CD4-positive, alpha-beta T cell treated with Interleukin-1 beta for 1 hour (primary cell): Measurements from ENCODE around the gene HEXIM2.

Source experiments
- DNase-seq, 2 donors: peaks; one replicate each; pipeline ENCODE4 v3.0.0-alpha.2; 2020 to 2022

Gene HEXIM2

DNA sequence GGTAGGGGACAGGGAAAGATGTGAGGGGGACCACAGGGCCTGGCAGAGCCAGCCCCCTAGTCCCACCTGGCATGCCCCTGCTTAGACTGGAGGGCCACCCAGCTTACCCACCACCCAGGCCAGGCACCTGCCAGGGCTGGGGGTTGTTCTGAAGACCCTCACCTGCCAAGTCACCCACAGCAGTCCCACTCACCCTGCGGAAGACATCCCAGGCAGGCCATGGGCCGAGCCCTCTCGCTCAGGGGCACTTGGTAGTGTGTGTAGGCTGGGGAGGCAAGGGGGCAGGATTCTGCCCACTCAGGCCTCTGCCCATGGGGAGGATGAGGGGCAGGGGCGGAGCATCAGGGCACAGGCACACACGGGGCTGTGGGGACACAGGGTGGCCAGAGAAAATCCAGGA, 33.3 kb upstream of the HEXIM2 start:
- no peak for DNase-seq

DNA sequence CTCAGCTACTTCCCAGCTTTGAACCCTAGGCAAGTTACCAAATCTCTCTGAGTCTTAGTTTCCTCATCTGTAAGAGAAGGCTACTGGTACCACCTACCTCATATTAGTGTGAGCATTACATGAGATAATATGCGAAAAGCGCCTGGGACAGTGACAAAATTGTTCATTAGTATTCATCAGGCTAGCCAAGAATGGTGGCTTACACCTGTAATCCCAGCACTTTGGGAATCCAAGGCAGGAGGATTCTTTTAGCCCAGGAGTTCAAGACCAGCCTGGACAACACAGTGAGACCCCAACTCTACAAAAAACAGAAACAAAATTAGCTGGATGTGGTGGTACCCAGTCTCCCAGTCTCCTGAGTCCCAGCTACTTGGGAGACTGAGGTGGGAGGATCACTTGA, 32.7 kb upstream of the HEXIM2 start:
- no peak for DNase-seq

DNA sequence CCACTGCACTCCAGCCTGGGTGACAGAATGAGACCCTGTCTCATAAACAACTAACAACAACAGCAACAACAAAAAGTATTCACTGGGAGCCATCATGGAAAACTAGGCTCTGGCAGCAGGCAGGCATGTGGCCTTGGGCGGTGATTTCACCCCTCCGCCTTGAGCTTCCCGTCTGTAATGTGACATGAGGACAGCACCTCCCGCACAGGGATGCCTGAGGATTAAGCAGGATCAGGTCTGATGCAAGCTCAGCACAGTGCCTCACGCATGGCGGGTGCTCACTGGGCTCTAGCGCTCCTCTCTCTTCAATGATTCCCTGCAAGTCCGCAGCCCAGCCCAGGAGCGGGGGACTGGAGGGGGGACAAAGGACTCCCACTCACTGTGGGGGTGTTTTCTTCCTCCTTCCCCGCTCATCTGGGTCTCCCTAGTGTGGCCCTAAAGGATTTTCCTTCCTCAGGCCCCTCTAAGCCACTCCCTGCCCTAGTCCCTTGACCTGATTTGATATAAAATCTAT, 32.2 kb upstream of the HEXIM2 start:
- no peak for DNase-seq

DNA sequence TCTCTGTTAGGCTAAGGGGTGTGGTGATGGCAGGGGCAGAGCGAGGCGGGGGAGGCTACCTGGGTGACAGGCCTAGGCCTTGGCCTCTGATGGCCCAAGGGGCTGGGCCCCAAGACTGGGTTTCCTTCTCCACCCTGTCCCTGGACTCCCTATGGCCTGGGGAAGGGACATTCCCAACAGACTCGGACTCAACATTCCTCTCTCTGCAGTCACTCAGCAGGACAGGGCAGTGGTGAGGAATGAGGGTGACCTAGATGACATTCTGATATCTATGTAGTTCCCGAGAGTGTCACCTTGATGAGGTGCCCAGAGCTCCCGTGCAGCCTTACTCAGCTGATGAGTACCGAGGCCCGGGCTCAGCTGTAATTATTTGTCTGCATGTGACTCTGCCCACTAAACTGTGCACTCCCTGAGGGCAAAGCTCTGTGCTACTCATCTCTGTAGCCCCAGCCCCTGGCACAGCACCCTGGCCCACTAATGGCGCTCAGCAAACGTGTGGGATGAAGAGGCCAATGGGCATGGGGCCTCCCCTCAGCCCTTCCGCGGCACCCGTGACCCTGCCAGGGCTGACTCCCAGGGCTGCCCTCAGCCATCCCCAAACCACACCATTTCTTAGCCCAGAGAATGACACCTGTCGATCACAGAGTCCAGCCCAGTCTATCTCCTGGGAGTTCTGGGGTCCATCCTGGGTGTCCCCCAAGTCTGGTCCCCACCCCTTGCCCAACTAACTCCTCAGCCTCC, 31.6 kb upstream of the HEXIM2 start:
- DNase-seq = no peak

DNA sequence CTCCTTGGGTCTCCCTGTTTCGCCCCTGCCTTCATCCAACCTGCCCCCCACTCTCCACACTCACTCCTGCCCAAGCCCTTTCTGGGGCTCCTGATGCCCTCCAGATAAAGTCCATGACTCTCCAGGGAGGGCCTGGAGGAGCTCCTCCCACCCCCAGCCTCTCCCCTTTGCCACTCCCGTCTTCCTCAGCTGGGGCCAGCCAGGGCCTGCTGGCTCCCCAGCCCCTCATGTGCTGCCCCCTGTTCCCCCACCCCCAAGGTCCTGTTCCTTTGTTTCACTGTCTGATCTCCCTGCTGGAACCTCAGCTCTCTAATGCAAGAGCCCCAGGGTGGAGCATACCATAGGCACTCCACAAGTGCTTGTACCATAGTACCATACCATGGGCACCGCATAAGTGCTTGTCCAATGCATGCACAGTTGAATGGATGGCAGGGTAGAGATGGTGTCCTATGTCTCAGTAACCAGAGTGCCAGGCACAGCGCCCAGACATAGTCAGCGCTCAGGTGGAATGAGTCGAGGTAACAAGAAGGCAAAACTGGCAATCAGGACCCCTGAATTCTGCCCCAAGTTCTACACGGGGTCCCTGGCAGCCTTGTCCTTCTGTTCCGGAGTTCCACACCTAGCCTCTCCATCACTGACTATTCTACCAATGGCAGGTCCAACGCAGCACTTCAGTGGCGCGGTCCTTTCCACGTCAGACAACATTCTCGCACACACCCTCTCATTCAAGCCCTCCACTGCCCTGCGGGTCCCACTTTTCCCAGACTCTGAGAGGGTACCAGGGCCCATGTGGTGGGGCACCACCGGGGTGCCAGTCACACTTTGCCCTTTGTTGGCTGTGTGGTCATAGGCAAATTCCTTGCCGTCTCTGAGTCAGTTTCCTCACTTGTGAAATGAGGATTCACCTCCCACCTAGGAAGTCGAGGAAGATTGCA, 30.7 kb upstream of the HEXIM2 start:
- no peak for DNase-seq

DNA sequence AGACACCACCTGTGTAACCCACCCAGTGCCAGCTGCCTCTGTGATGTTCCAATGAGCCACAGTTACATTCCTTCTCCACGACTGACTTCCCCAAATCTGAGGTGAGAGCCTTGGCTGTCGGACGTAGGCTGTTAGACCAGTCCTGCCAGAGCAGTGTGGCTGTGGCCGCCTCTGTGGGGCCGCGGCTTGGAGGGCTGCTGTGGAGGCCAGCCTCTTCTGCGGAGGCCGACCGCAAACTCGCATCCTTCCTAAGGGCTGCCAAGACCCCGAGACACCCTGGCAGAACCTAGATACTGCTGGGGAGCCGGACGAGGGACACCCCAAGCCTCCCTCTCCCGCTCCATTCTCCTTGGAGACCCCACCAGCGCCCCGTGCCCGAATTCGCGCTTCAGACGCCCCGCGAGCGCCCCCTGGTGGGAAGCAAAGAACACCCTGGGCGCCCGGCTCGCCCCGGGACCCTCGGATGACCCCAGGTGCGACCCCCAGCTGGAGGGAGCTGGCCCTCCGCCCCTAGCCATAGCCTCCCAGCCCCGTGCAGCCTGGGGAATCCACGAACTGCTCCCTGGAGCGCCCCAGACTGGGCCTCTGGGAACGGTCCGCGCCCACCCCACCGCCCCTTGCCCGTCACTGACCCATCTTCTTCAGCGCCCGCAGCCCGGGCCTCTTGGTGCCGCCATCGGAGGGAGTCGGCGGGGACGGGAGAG, 29.9 kb upstream of the HEXIM2 start:
- DNase-seq = peak; percentile 30 to 35

DNA sequence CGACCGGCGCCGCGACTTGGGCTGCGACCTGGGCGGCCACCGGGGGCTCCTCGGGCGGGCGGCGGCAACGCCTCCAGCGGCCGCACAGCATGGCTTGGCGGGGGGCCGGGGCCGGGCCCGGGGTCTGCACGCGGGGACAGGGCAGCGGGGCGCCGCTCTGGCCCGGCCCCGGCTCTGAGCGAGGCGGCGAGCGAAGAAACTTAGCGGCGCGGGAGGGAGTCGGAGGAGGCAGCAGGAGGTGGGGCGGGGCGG, 29.4 kb upstream of the HEXIM2 start, which contains the start of gene PLCD3:
Gene PLCD3, minus strand, starts transcription at position 196 of the 252 bp plus-strand sequence. Its CDS starts 105 bp downstream, at position 91.
- DNase-seq = peak in 1 of 2 donors; percentile 73

DNA sequence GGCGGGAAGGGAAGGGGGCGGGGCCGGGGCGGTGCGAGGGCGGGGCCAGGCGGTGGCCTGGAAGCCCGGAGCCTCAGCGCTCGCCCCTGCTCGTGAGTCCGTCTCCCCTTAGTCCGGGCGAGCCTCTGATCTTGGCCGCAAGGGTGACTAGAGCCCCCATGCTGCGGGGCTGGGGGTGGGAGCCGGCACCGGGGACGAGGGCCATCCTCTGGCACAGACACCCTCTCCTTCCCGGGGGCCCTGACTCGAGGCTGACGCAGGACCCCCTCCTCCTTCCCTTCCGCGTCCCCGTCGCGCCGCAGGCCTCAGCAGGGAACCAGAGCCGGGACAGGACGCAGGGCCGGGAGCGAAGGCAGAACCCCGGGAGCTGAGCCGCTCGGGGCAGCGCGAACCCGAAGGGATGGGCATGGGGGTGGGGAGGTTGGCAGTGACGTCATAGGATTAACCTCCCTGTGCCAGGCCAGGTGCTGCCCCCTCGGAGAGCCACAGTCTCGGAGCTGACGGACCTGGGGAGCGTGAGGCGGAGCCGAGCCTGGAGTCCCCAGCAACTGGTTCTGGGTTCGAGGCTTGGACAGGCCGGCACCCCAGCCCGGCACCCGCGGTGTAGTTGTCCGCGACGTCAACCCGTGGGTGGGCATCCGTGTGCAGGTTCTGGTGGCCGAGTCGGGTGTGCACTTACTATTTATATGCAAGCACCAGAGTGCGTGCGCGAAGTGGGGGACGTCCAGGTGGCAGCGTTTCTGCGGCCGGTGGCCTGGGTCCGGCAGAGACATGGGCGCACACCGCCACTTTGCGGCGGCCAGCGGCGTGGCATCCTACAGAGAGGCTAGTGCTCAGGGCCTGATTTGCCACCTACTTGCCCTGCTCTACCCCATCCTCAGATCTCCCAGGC, 28.9 kb upstream of the HEXIM2 start:
- peak; percentile 72 to 73 for DNase-seq

DNA sequence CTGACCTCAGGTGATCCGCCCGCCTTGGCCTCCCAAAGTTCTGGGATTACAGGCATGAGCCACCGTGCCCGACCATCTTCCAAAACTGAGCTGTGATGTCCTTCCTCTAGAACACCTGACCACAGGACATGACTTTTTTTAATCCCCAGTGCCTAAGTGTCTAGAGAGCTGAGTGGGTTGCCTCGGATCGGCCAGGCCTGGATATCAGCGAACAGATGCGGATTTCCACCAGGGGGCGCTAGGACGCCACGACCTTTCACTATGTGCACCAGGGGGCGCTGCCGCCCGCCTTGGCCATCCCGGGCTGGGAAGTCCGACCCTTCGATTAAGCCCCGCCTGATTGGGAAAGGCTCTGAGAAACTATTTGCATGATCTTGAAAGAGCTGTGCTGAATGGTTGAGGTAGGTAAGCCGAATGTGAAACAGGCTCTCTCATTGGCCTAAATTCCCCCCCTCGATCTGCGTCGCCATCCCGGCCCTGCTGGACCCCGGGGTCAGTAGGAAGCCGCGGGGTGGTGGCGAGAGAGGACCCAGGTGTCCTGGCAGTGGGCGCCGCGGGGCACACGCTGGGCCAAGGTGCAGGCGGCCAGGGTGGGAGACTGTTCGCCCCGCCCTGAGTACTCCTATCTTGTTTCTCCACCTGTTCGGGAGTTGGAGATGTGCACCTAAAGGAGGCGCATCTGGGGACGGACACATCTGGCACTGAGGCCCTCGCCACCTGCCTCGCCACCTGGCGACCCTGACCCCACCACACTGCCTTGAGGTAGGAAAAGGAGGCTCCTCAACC, 26.3 kb upstream of the HEXIM2 start, which contains the start of gene ACBD4:
Gene ACBD4, plus strand, starts transcription at position 496 of the 786 bp plus-strand sequence. CDS start 458 bp downstream, outside the sequence.
- DNase-seq = peak; percentile 95 to 98

DNA sequence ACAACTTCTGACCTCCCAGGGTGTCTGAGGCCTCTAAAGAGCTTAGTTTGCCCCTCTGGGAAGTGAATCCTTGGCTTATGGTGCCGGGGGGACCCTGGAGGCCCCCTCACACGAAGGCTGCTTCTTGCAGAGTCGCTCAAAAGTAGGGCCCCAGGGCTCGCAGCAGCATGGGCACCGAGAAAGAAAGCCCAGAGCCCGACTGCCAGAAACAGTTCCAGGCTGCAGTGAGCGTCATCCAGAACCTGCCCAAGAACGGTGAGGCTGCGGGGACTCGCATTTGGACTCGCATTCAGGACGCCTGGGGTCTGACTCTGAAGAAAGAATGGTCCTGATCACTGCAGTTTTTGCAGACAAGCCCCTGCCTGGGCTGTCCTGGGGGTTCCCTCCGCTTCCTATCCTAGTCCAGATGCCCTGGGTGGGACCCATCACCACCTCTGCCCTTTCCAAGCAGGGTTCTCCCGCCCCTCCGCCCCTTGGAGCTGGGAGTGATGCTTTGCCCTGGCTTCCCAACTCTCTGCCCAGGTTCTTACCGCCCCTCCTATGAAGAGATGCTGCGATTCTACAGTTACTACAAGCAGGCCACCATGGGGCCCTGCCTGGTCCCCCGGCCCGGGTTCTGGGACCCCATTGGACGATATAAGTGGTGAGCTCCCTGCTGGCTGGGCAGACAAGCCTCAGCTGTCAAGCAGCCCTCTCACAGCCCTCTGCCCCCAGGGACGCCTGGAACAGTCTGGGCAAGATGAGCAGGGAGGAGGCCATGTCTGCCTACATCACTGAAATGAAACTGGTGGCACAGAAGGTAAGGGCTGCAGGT, 25.5 kb upstream of the HEXIM2 start:
- no peak for DNase-seq

DNA sequence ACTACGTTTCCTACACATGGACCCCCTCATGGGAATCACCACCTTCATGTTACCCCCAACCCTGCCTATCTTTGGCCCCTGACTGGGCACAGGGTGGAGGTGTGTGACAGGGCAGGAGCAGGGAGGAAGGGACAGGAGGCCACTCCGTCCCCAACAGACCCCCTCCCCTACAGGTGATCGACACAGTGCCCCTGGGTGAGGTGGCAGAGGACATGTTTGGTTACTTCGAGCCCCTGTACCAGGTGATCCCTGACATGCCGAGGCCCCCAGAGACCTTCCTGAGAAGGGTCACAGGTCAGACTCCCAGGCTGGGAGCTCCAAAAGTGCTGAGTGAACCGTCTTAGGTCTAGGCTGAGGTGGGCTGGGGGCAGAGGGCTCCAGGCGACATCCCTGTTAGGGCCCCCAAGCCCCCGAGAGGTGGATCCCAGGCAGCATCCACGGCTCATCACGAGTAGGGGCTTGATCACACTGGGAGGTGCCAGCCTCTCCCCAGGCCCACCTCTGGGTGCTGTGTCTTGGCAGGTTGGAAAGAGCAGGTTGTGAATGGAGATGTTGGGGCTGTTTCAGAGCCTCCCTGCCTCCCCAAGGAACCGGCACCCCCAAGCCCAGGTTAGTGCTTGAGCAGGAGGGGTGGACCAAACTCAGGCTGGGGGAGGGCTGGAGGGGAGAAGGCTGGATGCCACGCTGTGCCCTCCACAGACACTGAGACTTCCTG, 24.7 kb upstream of the HEXIM2 start:
- DNase-seq = no peak

DNA sequence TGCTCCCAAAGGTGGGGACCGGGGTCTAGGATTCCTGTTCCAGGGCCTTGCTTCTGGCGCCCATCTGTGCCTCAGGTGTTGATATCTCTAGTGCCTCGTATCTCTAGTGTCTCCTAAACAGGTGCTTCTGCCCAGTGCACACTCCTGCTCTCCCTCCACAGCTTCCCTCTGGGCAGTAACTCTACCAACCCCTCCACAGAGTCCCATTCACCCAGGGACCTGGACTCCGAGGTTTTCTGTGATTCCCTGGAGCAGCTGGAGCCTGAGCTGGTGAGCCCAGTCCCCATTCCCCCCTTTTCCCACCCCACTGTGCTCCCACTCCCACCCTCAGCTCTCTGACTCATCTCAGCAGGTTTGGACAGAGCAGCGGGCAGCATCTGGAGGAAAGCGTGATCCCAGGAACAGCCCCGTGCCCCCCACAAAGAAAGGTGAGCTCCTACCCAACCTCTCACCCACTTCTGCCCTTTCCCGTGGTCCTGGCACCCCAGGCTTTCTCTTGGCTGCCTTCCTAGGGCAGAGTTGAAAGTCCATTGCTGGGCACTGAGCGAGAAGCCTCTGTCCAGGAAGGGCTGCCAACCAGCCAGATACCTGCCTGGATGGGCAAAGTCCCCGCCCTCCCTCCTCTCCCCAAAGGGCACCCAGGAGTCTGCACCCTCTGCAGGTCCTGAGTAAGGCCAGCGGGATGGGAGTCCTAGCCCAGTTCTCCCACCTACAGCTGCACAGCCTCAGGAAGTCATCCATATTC, 23.9 kb upstream of the HEXIM2 start:
- DNase-seq = no peak

DNA sequence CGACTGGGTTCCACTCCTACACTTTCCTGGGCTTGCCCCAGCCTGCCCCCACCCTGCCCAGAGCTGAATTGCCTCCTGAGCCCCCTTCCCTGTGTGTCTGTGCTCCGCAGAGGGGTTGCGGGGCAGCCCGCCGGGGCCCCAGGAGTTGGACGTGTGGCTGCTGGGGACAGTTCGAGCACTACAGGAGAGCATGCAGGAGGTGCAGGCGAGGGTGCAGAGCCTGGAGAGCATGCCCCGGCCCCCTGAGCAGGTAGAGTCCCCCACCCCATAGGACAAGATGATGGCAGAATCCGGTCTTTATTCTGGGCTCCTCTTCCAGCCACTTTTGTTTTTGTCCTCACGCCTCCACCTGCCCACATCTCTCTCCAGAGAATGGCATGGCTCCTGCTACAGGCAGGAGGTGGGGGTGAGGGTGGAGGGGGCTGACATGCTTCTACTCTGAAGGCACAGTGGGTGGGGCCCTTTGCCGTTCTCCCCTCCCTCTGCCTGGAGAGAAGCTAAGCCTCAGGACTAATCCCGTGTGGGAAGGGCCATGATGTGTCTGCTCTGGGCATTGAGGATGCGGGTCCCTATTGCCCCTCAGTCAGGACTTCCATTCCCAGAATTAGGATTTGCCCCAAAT, 22.7 kb upstream of the HEXIM2 start:
- DNase-seq = no peak

DNA sequence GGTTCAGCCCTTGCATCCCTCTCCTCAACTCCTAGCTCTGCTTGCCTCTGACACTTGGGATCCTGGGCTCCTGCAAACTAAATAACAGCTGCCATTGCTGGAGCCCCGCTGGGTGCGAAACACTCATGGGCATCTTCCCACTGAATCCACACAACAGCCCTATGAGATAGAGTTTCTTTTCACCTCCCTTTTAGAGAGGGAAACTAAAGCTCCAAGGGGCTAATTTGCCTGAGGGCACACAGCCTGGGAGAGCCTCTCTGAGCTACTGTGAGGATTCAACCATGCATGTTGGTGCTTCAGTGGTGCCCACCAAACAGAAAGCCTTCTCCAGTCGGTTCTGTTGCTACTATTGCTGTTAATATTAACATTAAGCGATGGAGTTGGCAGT, 22.1 kb upstream of the HEXIM2 start:
- no peak for DNase-seq

DNA sequence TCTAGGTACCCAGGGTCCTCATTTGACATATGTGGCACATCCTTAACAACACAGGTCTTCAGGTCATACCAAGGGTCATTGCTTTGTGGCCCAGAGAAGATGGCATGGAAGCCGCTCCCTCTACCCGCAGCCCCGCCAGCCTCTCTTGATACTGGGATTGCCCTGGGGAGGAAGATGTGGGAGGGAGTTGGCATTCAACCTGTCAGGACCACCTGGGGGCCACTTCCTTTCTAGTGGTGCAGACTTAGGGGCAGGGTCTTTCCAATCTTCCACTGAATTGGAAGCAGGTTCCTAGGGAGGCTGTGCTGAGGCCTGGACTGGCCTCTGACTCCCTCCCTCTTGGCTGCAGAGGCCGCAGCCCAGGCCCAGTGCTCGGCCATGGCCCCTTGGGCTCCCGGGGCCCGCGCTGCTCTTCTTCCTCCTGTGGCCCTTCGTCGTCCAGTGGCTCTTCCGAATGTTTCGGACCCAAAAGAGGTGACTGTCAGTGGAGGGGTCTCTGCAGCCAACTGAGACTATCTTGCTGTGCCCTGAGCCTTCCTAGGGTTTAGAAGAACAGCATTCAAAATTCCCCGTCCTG, 18.5 kb upstream of the HEXIM2 start:
- DNase-seq = no peak

DNA sequence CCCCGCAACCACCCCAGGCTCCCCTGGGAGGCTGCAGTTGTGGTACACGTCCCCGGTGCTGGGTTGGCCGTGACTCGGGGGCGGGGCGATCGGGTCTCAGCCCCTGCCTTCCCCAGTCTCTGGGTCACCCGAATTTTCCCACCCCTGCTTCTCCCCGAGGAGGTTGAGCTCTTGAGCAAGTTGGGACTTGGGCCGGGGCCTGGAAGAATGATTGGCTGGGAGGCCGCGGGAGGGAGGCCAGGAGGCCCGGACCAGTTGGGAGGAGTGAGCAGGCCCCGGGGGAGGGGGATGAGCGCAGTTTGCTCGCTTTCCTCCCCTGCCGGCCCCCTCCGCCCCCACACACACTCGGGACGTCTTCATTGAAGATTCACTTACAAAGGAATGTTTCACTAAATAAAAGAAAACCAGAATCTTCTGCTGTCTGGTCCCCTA, 17.9 kb upstream of the HEXIM2 start:
- DNase-seq = peak in 1 of 2 donors; percentile 53

DNA sequence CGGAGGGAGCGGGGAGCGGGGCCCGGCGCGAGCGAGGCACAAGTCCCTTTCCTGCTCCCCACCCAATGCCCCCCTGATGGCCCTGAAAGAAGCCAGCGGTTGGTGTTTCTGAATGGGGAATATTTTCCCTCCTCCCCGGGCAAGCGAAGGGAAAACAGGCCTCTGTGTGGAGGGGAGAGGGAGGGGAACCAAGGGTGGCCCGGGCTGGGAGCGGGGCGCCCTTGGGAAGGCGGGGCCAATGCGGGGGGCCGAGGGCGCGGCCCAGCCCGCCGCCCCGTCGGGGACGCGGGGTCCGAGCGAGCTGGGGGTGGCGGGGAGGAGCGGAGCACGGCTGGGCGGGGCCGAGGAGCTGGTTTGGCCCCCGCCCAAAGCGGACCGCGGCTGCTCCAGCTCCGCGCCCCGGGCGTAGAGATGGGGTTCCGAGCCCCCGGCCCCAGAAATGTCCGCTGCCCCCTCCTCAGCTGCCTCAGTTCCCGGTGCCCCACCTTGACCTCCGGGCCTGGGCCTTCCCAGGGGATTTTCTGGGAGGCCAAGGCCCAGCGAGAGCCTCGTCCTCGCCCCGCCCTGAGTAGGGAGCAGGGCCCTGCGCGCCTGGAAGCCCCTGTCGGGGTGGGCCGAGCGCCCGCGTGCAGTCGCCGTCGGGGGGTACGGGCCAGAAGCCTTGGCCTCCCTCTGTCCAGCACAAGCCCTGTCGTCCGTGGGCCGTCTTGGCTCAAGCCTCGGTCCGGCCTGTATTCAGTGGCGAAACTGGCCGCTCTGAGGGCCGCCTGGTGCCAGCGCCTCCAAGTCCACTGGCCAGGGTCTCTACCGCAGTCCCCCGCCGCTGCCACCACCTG, 17.3 kb upstream of the HEXIM2 start:
- DNase-seq = peak in 1 of 2 donors; percentile 22
